Daoy (cell line): ENCODE results near the gene MSX2. TPM values are rescaled to one million over a fixed set of nuclear protein-coding genes. Genes with fewer than 3 reads are reported as not detected.

ENCODE experiments used
- DNase-seq: peaks from one replicate; pipeline ENCODE4 v3.0.0-alpha.2; 2015; ENCODE audit warnings: low read depth
- total RNA-seq: library from RNA; depleted of rRNA; stranded (reverse); fragments of >200 nt; shearing (Covaris generic); gene quantifications from 2 replicates; pipeline ENCODE4 v1.2.3, GENCODE V29; 2014; rRNA removed

Gene MSX2
- total RNA-seq = 11.1 and 13.4 TPM in 2 replicates

- DNase-seq = peak; percentile 98
These were observed at the start of gene MSX2 for GRCh38 chr5:174724484-174725260. Gene MSX2 (plus strand): TSS chr5:174724582. CDS start chr5:174724660, 78 bp downstream.

GRCh38 chr5:174675110-174675509, 49.3 kb upstream of the MSX2 start:
- no peak for DNase-seq

- DNase-seq = peak; percentile 45
These were observed 48.5 kb upstream of the MSX2 start for GRCh38 chr5:174675916-174676315.

GRCh38 chr5:174678107-174678506, 46.3 kb upstream of the MSX2 start:
- no peak for DNase-seq

- no peak for DNase-seq
These were observed 43.3 kb upstream of the MSX2 start for GRCh38 chr5:174680901-174681565.

- no peak for DNase-seq
These were observed 36.9 kb upstream of the MSX2 start for GRCh38 chr5:174687503-174687902.

- peak; percentile 52 for DNase-seq
These were observed 35.7 kb upstream of the MSX2 start for GRCh38 chr5:174688441-174689354.

GRCh38 chr5:174690271-174690670, 34.1 kb upstream of the MSX2 start:
- DNase-seq = peak; percentile 43

- DNase-seq = no peak
These were observed 32.0 kb upstream of the MSX2 start for GRCh38 chr5:174692381-174692780.

- DNase-seq = no peak
These were observed 31.4 kb upstream of the MSX2 start for GRCh38 chr5:174692982-174693422.

GRCh38 chr5:174693697-174694385, 30.5 kb upstream of the MSX2 start:
- DNase-seq = peak; percentile 21

GRCh38 chr5:174694611-174695010, 29.8 kb upstream of the MSX2 start:
- DNase-seq = no peak

- DNase-seq = no peak
These were observed 26.2 kb upstream of the MSX2 start for GRCh38 chr5:174698156-174698555.

GRCh38 chr5:174699131-174699530, 25.3 kb upstream of the MSX2 start:
- DNase-seq = no peak

- no peak for DNase-seq
These were observed 17.3 kb upstream of the MSX2 start for GRCh38 chr5:174706997-174707572.

GRCh38 chr5:174707671-174708070, 16.7 kb upstream of the MSX2 start:
- DNase-seq = no peak

GRCh38 chr5:174708476-174709207, 15.7 kb upstream of the MSX2 start:
- DNase-seq = no peak

- DNase-seq = no peak
These were observed 9.6 kb upstream of the MSX2 start for GRCh38 chr5:174714751-174715150.

- no peak for DNase-seq
These were observed 8.6 kb upstream of the MSX2 start for GRCh38 chr5:174715804-174716203.

- no peak for DNase-seq
These were observed 6.4 kb upstream of the MSX2 start for GRCh38 chr5:174717826-174718455.
